ENCODE results near the gene ADRA2B. TPM values are rescaled to one million over a fixed set of nuclear protein-coding genes. Genes with fewer than 3 reads are reported as not detected.

Gene ADRA2B
- total RNA-seq, 2 donors from 2014 or later: 0.09 to 1.3 TPM

DNA sequence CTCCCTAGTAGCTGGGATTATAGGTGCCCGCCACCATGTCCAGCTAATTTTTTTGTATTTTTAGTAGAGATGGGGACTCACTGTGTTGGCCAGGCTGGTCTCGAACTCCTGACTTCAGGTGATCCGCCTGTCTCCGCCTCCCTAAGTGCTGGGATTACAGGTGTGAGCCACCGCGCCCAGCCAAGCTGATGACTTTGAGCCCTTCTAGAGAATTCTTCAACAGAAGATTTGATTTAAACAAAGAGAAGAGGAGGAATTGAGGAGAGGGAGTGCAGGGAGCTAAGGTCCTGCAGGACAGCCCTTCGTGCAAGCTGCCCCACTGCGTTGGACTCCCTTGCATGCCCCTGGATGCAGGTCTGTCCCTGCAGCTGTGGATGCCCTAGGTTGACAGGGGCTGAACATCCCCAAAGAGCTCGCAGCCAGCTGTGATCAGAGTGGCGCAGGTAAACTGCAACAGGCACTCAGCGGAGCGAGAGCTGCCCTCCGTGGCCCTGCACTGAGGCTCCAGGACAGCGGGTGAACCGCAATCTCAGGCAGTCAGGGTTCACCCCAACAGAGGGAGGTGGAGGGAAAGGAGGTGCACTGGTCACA, 13.7 kb downstream of the ADRA2B start:
- Mint-ChIP-seq H3K4me3 (no peak overlapping the region), H3K27ac (no peak overlapping the region), H3K9me3 (no peaks in the 10 kb centered on the region), H3K27me3 (no peaks in the 10 kb centered on the region), H3K36me3 (ENCODE audit: low read depth) (no peaks in the 10 kb centered on the region), H3K4me1 (no peaks in the 10 kb centered on the region)
- no peak for ATAC-seq (replicated peaks)

DNA sequence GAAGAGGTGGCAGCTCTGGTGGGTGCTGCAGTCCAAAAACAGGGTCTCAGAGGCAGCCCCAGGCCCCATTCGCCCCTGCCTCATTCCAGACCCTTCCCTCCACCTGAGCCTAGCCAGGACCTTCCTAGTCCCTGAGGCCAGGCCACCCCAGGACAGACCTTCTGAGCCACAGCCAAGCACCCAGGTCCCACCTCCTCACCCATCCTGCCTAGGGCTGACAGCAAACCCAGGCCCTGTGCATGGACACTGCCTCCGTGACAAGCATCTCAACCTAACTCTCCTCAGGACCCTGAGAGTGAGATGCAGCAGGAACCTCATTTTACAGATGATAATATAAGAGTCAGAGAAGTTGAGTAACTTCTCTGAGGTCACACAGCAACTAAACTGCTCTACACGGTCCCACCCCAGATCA, 15.5 kb downstream of the ADRA2B start:
- no peaks in the 10 kb centered on the region for H3K36me3 Mint-ChIP-seq (ENCODE audit: low read depth)
- H3K27ac Mint-ChIP-seq: no peak overlapping the region
- H3K4me1 Mint-ChIP-seq: no peaks in the 10 kb centered on the region
- no peaks in the 10 kb centered on the region for H3K9me3 Mint-ChIP-seq
- H3K27me3 Mint-ChIP-seq: no peaks in the 10 kb centered on the region
- H3K4me3 Mint-ChIP-seq: no peak overlapping the region
- no peak for ATAC-seq (replicated peaks)

DNA sequence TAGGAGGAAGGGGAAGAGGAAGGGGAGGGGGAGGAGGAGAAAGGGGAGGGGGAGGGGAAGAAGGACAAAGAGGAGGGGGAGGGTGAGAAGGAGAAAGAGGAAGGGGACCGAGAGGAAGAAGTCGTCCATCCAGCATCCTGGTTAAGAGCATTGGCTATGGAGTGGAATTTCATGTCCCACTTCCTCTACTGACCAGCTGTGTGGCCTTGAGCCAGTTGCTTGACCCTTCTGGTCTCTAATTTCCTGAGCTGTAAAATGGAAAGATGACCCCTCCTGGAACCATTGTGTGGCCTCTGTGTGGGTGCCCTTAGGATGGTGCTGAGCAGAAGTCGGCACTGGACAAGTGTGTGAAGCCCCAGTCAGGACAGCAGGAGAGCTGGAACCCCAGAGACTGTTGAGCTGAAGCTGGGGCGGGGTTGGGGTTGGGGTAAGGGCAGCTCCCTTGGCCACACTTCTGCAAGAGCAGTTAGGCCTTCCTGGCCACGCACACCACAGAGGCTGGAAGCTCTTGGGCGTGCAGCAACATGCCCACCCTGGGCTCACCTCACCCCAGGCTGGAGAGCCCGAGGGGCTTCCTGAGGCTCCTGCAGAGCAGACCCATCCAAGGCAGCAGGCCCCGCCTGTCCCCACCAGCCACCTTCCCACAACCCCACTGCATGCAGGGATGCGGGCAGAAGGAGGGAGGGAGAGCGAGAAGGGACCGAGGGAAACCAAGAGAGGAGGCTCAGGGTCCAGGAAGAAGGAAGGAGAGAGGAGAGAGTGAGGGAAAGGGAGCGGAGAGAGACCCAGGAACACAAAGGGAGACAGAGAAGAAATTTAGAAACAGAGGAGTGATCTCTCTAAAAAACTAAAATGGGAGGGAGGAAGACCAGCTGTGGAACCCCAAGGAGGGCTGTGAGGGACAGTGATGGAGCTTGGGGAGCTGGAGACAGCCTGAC, 16.2 kb downstream of the ADRA2B start:
- no peaks in the 10 kb centered on the region for H3K36me3 Mint-ChIP-seq (ENCODE audit: low read depth)
- no peaks in the 10 kb centered on the region for H3K9me3 Mint-ChIP-seq
- no peak overlapping the region for H3K4me3 Mint-ChIP-seq
- H3K4me1 Mint-ChIP-seq: no peaks in the 10 kb centered on the region
- H3K27ac Mint-ChIP-seq: no peak overlapping the region
- H3K27me3 Mint-ChIP-seq: no peaks in the 10 kb centered on the region
- no peak for ATAC-seq (replicated peaks)

DNA sequence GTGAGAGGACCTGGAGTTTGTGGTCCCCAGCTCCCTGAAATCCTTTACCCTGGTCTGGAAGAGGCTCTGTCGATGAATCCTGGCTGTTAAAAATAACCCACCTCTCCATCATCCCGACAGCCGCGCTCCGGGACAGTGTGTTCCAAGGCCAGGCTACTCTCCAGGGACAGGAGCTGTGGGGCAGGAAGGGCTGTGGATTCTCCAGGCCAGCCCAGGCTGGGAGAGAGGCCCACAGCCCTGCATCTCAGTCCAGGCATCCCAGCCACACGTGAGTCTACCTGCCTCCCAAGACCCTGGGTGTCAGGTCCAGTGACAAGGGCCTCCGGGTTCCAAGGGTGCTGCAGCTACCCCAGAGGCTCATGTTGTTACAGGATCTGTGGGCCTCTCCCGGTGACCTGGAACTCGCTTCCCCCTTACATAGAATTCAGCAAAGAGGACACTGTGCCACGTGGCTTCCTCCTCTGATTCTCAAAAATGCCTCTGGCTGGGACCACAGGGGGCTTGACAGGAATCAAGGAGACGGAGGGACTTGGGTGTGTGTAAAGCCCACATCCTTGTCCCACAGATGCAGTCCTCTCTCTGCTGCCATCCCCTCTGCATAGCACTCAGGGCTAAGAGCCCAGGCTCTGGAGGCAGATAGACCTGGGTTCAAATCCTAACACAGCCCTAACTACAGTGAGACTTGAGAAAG, 17.3 kb downstream of the ADRA2B start:
- no peaks in the 10 kb centered on the region for H3K9me3 Mint-ChIP-seq
- no peak for ATAC-seq (replicated peaks)
- H3K27me3 Mint-ChIP-seq: no peaks in the 10 kb centered on the region
- no peak overlapping the region for H3K27ac Mint-ChIP-seq
- H3K36me3 Mint-ChIP-seq (ENCODE audit: low read depth): no peaks in the 10 kb centered on the region
- H3K4me1 Mint-ChIP-seq: no peaks in the 10 kb centered on the region
- H3K4me3 Mint-ChIP-seq: no peak overlapping the region

DNA sequence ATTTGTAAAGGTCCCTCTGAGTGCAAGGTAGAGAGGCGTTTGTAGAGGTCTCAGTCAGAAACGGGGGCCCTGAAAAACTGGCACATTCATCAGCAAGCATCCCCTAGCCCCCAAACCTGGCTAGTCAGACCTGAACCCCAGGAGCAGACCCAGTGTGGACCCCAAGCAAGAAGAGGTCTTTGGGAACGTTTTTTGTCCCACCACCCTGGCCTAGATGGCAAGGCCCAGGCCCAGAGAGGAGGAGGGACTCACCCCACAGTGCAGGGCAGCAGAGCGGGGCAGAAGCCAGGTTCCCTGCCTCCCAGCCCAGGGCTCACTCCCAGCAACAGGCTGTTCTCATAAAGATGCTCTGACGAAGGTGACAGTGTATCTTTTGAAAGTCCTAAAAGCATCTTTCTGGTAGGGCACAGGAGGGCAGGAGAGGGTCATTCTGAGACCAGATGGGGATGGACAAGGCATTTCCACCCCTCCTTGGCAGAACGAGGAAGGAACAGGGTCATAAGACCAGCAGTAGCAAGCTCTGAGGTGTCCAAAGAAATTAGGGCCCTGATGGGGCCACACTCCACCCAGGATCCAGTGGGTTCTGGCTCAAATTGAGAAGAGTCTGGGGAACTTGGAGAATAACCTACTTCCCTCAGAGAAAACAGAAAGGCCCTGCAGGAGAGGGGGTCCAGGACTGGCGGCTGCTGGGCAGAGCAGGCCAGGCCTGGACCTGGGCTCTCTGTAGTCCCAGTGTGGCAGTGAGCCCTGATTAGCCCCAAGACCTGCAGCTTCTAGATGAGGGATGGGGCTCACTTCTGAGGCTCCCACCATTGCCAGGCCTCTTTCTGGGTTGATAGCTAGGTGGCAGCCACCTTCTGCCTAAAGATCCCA, 18.2 kb downstream of the ADRA2B start:
- Mint-ChIP-seq H3K9me3 (no peaks in the 10 kb centered on the region), H3K4me3 (no peak overlapping the region), H3K36me3 (ENCODE audit: low read depth) (no peaks in the 10 kb centered on the region), H3K27me3 (no peaks in the 10 kb centered on the region), H3K27ac (peak overlapping the region; percentile 41), H3K4me1 (no peaks in the 10 kb centered on the region)
- no peak for ATAC-seq (replicated peaks)

DNA sequence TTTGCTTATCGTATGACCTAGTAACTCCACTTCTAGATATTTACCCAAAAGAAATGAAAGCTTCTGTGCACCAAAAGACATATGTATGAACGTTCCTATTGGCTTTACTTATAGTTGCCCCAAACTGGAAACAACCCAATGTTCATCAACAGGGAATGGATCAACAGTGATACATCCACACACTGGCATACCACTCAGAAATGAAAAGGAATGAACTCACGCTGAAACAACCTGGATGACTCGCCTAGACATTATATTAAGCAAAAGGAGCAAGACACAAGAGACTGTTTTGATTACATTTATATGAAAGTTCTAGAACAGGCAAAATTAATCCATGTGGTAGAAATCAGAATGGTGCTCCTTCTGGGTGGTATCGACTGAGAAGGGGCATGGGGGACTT, 18.9 kb downstream of the ADRA2B start:
- Mint-ChIP-seq H3K27me3 (no peaks in the 10 kb centered on the region), H3K36me3 (ENCODE audit: low read depth) (no peaks in the 10 kb centered on the region)

DNA sequence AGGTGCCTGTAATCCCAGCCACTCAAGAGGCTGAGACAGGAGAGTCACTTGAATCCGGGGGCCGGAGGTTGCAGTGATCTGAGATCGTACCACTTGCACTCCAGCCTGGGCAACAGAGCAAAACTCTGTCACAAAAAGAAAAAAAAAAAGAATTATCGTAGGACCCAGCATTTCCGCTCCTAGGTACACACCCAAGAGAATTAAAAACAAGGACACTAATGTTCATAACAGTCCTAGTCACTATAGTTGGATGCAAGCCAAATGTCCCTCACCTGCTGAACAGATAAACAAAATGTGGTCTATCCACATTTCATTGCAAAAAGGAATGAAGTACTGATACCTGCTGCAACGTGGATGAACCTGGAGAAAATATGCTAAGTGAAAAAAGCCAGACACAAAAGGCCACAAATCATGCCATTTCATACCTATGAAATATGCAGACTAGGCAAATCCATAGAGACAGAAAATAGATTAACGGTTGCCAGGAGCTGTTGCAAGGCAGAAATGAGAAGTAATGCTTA, 21.2 kb downstream of the ADRA2B start:
- no peaks in the 10 kb centered on the region for H3K36me3 Mint-ChIP-seq (ENCODE audit: low read depth)
- H3K4me3 Mint-ChIP-seq: no peak overlapping the region
- H3K4me1 Mint-ChIP-seq: no peaks in the 10 kb centered on the region
- ATAC-seq (replicated peaks): no peak
- no peaks in the 10 kb centered on the region for H3K27me3 Mint-ChIP-seq
- no peaks in the 10 kb centered on the region for H3K9me3 Mint-ChIP-seq
- no peak overlapping the region for H3K27ac Mint-ChIP-seq

More for the DNA sequence above, 18.9 kb downstream of the ADRA2B start:
- ATAC-seq (replicated peaks): no peak
- Mint-ChIP-seq H3K27ac (no peak overlapping the region), H3K9me3 (no peaks in the 10 kb centered on the region), H3K4me3 (no peak overlapping the region), H3K4me1 (no peaks in the 10 kb centered on the region)

DNA sequence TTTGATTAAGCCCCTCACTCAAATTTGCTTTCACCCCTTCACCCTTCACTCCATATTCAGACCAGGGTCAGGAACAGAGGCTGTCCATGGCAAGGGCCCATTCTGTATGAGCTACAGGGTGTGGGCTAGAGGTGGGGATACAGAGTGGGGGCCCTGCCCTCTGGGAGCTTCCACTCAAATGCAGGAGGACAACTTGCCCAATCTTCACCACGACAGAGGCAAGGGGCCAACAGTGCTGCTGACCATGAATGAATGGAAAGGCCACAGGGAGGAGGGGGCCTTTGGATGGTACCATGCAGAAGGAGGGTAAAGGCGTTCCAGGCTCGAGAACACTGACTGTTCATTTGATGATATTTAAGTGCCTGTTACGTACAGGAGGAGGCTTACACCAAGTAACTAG, 22.8 kb downstream of the ADRA2B start:
- no peaks in the 10 kb centered on the region for H3K27me3 Mint-ChIP-seq
- ATAC-seq (replicated peaks): no peak
- no peak overlapping the region for H3K27ac Mint-ChIP-seq
- H3K4me3 Mint-ChIP-seq: no peak overlapping the region
- no peaks in the 10 kb centered on the region for H3K36me3 Mint-ChIP-seq (ENCODE audit: low read depth)
- no peaks in the 10 kb centered on the region for H3K4me1 Mint-ChIP-seq
- no peaks in the 10 kb centered on the region for H3K9me3 Mint-ChIP-seq

DNA sequence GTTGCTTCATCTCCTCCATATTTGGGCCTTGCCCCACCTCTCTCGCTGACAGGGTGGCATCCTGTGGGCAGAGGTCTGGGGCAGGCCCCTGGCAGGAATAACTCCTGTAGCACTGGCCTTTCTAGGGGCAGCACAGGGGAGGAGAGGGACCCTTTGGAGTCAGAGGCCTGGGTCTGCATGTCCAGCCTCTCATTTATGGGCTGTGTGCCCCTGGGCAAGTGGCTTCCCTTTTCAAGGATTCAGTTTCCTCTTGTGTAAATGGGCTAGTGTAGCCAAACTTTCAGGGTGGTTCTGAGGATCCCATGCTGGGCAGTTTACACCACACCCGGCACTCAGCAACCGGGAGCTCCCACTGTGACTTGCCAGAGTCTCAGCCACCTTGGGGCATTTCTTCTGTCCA, 23.4 kb downstream of the ADRA2B start:
- Mint-ChIP-seq H3K36me3 (ENCODE audit: low read depth) (no peaks in the 10 kb centered on the region), H3K4me3 (no peak overlapping the region), H3K27ac (no peak overlapping the region), H3K4me1 (no peaks in the 10 kb centered on the region), H3K27me3 (no peaks in the 10 kb centered on the region), H3K9me3 (no peaks in the 10 kb centered on the region)
- no peak for ATAC-seq (replicated peaks)

DNA sequence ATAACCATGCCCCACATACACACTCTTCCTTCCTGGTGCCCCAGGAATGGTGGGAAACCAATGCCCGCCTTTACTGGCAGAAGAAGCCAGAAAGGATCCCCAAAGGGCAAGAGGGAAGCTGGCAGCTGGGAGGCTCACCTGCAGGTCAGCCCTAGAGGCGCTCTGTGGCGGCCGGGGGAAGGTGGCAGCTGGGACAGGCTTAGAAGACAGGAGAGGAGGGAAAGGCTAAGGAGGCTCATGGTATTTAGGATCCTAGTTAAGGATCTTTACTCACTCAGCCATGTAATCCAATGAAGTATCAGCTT, 23.8 kb downstream of the ADRA2B start:
- ATAC-seq (replicated peaks): no peak
- Mint-ChIP-seq H3K36me3 (ENCODE audit: low read depth) (no peaks in the 10 kb centered on the region), H3K4me1 (no peaks in the 10 kb centered on the region), H3K4me3 (no peak overlapping the region), H3K27me3 (no peaks in the 10 kb centered on the region), H3K9me3 (no peaks in the 10 kb centered on the region), H3K27ac (no peak overlapping the region)

DNA sequence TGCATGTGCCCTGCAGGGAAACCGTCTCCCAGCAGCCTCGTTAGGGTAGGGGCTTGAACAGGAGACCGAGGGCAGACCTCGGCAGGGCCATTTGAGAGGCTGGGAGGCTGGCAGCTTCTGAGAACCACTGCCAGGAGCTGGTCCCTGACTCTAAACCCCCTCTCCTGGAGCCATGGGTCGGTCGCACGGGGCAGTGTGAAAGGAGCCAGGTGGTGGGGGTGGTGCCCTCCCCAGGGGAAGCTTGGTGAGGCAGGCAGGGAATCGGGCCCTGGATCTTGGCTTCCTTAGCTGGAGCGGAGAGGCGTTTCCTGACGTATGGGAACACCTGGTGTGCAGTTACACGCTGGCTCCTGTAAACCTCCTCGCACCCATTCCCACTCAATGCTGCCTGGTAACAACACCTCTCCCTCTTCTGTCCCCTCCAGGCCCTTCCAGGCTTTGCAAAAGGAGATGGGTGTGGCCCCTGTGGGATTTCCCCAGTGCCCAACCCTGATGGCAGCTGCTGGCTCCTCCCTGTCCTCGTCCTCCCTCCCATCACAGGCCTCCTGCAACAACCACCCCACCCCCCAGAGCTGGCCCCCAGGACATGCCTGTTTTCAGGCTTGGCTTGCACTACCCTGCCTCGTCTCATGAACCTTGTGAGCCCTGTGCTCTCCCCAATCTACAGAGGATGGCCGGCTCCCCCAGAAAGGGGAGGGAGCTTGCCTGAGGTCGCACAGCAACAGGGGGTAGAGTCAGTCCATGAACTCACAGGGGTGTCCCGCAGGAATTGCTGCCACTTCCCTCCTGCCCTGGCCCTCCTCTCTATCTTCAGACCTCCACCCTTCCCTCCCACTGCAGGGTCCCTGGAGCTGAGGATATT, 24.4 kb downstream of the ADRA2B start:
- no peaks in the 10 kb centered on the region for H3K27me3 Mint-ChIP-seq
- H3K36me3 Mint-ChIP-seq (ENCODE audit: low read depth): no peaks in the 10 kb centered on the region
- H3K4me1 Mint-ChIP-seq: no peaks in the 10 kb centered on the region
- no peak overlapping the region for H3K4me3 Mint-ChIP-seq
- no peaks in the 10 kb centered on the region for H3K9me3 Mint-ChIP-seq
- ATAC-seq (replicated peaks): no peak
- H3K27ac Mint-ChIP-seq: no peak overlapping the region

DNA sequence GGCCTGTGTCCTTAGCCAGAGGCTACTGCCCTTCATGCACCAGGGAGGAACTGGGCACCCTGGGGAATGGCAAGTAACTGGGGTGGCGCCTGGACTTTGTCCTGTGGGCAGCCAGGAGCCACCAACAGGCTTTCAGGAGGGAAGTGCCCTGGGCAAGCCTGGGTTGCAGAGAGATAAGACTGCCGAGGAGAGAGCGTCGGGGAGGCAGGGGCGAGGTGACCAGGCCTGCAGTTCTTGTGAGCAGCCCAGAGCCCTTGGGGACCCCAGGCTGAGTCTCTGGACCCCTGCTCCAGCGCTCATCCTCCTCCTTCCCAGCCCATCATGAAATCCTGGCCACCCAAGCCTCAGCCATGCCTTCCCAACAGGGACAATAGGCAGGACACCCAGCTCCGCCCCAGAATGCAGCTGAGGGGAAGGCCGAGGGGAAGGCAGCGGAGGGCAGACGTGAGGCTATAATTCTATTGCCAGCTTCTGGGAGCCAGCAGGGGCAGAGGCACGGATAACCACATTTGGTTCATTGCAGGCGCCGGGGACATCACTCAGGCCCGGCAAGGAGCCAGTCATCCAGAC, 25.1 kb downstream of the ADRA2B start:
- Mint-ChIP-seq H3K9me3 (no peaks in the 10 kb centered on the region), H3K27ac (no peak overlapping the region), H3K27me3 (no peaks in the 10 kb centered on the region), H3K4me1 (no peaks in the 10 kb centered on the region), H3K36me3 (ENCODE audit: low read depth) (no peaks in the 10 kb centered on the region), H3K4me3 (no peak overlapping the region)
- ATAC-seq (replicated peaks): no peak

DNA sequence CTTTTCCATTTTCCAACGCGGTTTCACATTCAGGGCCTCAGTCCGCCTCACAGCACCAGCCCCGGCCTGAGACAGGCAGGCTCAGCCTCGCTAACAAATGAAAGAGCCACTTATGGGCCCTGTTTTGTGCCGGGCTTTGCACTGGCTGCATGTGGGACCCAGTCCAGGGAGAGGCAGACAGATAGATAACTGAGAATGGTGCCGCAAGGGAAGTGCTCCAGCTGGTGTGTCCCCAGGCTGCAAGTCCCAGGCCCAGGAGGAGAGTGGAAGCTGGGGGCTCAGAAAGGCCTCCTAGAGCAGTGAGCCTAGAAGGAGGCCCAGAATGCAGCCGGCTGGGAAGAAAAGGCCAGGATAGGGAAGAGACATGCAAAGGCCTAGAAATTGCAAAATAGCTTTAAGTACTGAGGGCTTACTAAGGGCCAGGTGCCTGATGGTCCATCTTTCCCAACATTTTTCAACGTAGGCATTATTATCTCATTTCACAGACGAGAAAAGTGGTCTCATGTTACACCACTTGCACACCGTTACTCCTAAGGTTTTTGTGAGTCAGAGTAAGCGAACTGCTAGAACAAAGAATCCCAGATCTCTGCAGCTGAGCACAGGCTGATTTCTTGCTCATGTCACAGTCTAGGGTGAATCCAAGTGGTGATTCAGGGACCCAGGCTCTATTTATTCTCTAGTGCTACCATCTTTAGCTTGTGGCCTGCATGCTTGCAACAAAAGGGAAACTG, 26.0 kb downstream of the ADRA2B start:
- H3K4me3 Mint-ChIP-seq: no peak overlapping the region
- H3K9me3 Mint-ChIP-seq: no peaks in the 10 kb centered on the region
- no peaks in the 10 kb centered on the region for H3K36me3 Mint-ChIP-seq (ENCODE audit: low read depth)
- no peak overlapping the region for H3K27ac Mint-ChIP-seq
- no peaks in the 10 kb centered on the region for H3K4me1 Mint-ChIP-seq
- ATAC-seq (replicated peaks): no peak
- H3K27me3 Mint-ChIP-seq: no peaks in the 10 kb centered on the region
